Activated CD8-positive, alpha-beta memory T cell treated with anti-CD3 and anti-CD28 coated beads for 36 hours (primary cell): Measurements from ENCODE around the gene SMAD7. TPM values are rescaled to one million over a fixed set of nuclear protein-coding genes. Genes with fewer than 3 reads are reported as not detected.

ENCODE experiments used
- CTCF ChIA-PET: fragments of 350-600 bp; sonication (Branson Sonifier 250); formaldehyde crosslinking; loops from one replicate; lab custom pipeline; 2021; ENCODE audit warnings: antibody characterized with exemption; lab: Charles Lee
- POLR2A ChIA-PET: fragments of 350-600 bp; sonication (Branson Sonifier 250); formaldehyde crosslinking; loops from one replicate; lab custom pipeline; 2021; ENCODE audit warnings: antibody characterized with exemption; lab: Charles Lee
- total RNA-seq, 2 experiments: library from RNA; stranded (reverse); gene quantifications; one replicate each; pipeline ENCODE4 v1.2.3, GENCODE V29; 2021

Gene SMAD7
- total RNA-seq, 2 experiments from 2014 or later, result 17.6 to 17.9 TPM

- CTCF ChIA-PET, result no interaction called here
- POLR2A ChIA-PET, result no interaction called here
Observed at GRCh38 chr18:48927286-48928080, 23.3 kb downstream of the SMAD7 start.

- POLR2A ChIA-PET, result interaction anchor here (1.0 kb wide), 1 partner anchor 533 kb away, joined by 4 read pairs; no protein-coding TSS in a partner anchor
- CTCF ChIA-PET, result no interaction called here
Observed at GRCh38 chr18:48926420-48926857, 24.3 kb downstream of the SMAD7 start.

- CTCF ChIA-PET, result interaction anchor here (1.5 kb wide), 1 partner anchor 13 kb away, joined by 6 read pairs; no protein-coding TSS in a partner anchor
- POLR2A ChIA-PET, result interaction anchor here (0.6 to 0.7 kb wide), 2 partner anchors 15 to 224 kb away, joined by 3 to 4 read pairs; no protein-coding TSS in a partner anchor
Observed at GRCh38 chr18:48925491-48925780, 25.3 kb downstream of the SMAD7 start.

- POLR2A ChIA-PET, result interaction anchor here (0.6 to 0.7 kb wide), 2 partner anchors 15 to 223 kb away, joined by 3 to 4 read pairs; no protein-coding TSS in a partner anchor
- CTCF ChIA-PET, result interaction anchor here (1.0 to 1.5 kb wide), 4 partner anchors 8 to 28 kb away, joined by 3 to 6 read pairs (median 4); no protein-coding TSS in a partner anchor
Observed at GRCh38 chr18:48924630-48925490, 25.9 kb downstream of the SMAD7 start.

- ChIA-PET POLR2A (no interaction called here), CTCF (interaction anchor here (1.0 to 1.5 kb wide), 4 partner anchors 9 to 28 kb away, joined by 3 to 6 read pairs (median 4); no protein-coding TSS in a partner anchor)
Observed at GRCh38 chr18:48923746-48924629, 26.8 kb downstream of the SMAD7 start.

- ChIA-PET POLR2A (no interaction called here), CTCF (interaction anchor here (1.3 to 2.1 kb wide), 2 partner anchors 10 kb away, joined by 5 to 7 read pairs; no protein-coding TSS in a partner anchor)
Observed at GRCh38 chr18:48922801-48923730, 27.7 kb downstream of the SMAD7 start.

- ChIA-PET CTCF (interaction anchor here (2.1 kb wide), 1 partner anchor 9 kb away, joined by 7 read pairs; no protein-coding TSS in a partner anchor), POLR2A (interaction anchor here (0.5 kb wide), 1 partner anchor 25 kb away, joined by 7 read pairs; no protein-coding TSS in a partner anchor)
Observed at GRCh38 chr18:48922226-48922800, 28.5 kb downstream of the SMAD7 start.

- ChIA-PET POLR2A (interaction anchor here (0.5 kb wide), 1 partner anchor 26 kb away, joined by 7 read pairs; no protein-coding TSS in a partner anchor), CTCF (interaction anchor here (2.1 kb wide), 1 partner anchor 9 kb away, joined by 7 read pairs; no protein-coding TSS in a partner anchor)
Observed at GRCh38 chr18:48921305-48922225, 29.2 kb downstream of the SMAD7 start.

- CTCF ChIA-PET, result interaction anchor here (0.6 kb wide), 1 partner anchor 143 kb away, joined by 3 read pairs; no protein-coding TSS in a partner anchor
- POLR2A ChIA-PET, result no interaction called here
Observed at GRCh38 chr18:48920408-48921038, 30.2 kb downstream of the SMAD7 start.

- POLR2A ChIA-PET, result no interaction called here
- CTCF ChIA-PET, result interaction anchor here (0.6 kb wide), 1 partner anchor 142 kb away, joined by 3 read pairs; no protein-coding TSS in a partner anchor
Observed at GRCh38 chr18:48919547-48919946, 31.2 kb downstream of the SMAD7 start.

GRCh38 chr18:48918660-48919456 lies 31.9 kb downstream of the SMAD7 start:
- CTCF ChIA-PET, result no interaction called here

GRCh38 chr18:48917579-48918517 lies 32.9 kb downstream of the SMAD7 start:
- ChIA-PET POLR2A (no interaction called here), CTCF (no interaction called here)

More at GRCh38 chr18:48918660-48919456, 31.9 kb downstream of the SMAD7 start:
- POLR2A ChIA-PET, result no interaction called here

- ChIA-PET POLR2A (no interaction called here), CTCF (no interaction called here)
Observed at GRCh38 chr18:48915626-48916425, 34.9 kb downstream of the SMAD7 start.
